ENCODE data around the gene MAPKAPK2. TPM values are rescaled to one million over a fixed set of nuclear protein-coding genes. Genes with fewer than 3 reads are reported as not detected.
"Not testable (repeated sequence)": the region's sequence is repeated elsewhere in the genome, so short reads cannot be mapped to it uniquely, and the experiment has no call there.

MAPKAPK2 gene
- total and polyA plus RNA-seq, 2 experiments from 2014 or later: 7.5 to 63.3 TPM

- Histone ChIP-seq H2AFZ (no peak overlapping the region), H3K4me3 (no peak overlapping the region), H3K4me2 (ENCODE audit: unreplicated experiment) (no peak overlapping the region), H3K79me2 (ENCODE audit: insufficient read depth) (no peaks in the 10 kb centered on the region), H3K4me1 (ENCODE audit: insufficient read depth) (no peaks in the 10 kb centered on the region), H3F3A (ENCODE audit: insufficient read depth) (no peaks in the 10 kb centered on the region), H4K20me1 (ENCODE audit: insufficient read depth) (no peaks in the 10 kb centered on the region), H3K27ac (no peak overlapping the region), H3K9me3 (ENCODE audit: low read depth) (no peaks in the 10 kb centered on the region), H3K36me3 (ENCODE audit: low read depth) (no peaks in the 10 kb centered on the region), H3K9me2 (ENCODE audit: insufficient read depth) (no peaks in the 10 kb centered on the region), H3K27me3 (replicated peaks; ENCODE audit: insufficient read depth) (no peaks in the 10 kb centered on the region; the same call in 1 of the 2 replicates), H3K9ac (no peak overlapping the region)
- 49 to 52% methylated on average over 7 of the region's 7 CpGs for WGBS, 2 experiments (ENCODE audit: low coverage in 1 of 2, low lambda C conversion rate in 2 of 2, missing lambda C conversion rate in 2 of 2)
- no peak for DNase-seq
- in situ Hi-C loops (cut with MboI): no loop called here
- TF ChIP-seq EZH2phosphoT487 (IDR thresholded peaks at IDR 0.05; ENCODE audit: insufficient read depth, low read depth) (no peak), EZH2 (IDR thresholded peaks at IDR 0.05; ENCODE audit: insufficient read depth, poor library complexity, severe bottlenecking) (no peak)
These were observed 93.3 kb downstream of the MAPKAPK2 start for GRCh38 chr1:206778031-206778430.

DNA sequence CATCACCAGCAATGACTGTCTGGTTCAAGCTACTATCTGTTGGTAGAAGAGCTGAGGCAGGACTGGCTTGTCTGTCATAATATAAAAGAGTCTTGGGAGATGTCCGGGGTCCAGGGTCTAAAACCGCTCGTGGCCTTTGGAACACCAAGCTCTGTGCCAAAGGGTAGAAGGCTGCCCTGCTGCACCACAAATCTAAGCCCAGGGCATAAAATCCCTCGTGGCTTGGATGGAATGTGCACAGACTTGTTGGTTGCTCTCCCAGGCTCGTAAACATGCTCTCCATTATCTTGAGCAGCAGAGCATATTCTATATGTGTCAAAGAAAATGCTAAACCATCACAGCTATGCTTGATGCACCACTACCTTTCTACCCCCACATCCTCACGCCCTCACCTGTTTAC is 94.2 kb downstream of the MAPKAPK2 start:
- H3K4me1 ChIP-seq (ENCODE audit: insufficient read depth); H3K79me2 ChIP-seq (ENCODE audit: insufficient read depth): not testable (repeated sequence)

GRCh38 chr1:206779638-206780037 is 94.9 kb downstream of the MAPKAPK2 start:
- Histone ChIP-seq H3K79me2 (ENCODE audit: insufficient read depth) (no peaks in the 10 kb centered on the region), H3K36me3 (ENCODE audit: low read depth) (no peaks in the 10 kb centered on the region), H3K9me3 (ENCODE audit: low read depth) (no peaks in the 10 kb centered on the region), H3K27ac (no peak overlapping the region), H3K4me2 (ENCODE audit: unreplicated experiment) (no peak overlapping the region), H3K27me3 (replicated peaks; ENCODE audit: insufficient read depth) (no peaks in the 10 kb centered on the region; the same call in 1 of the 2 replicates), H3K4me3 (no peak overlapping the region), H3K4me1 (ENCODE audit: insufficient read depth) (no peaks in the 10 kb centered on the region), H2AFZ (no peak overlapping the region), H3F3A (ENCODE audit: insufficient read depth) (no peaks in the 10 kb centered on the region), H3K9ac (no peak overlapping the region), H4K20me1 (ENCODE audit: insufficient read depth) (no peaks in the 10 kb centered on the region), H3K9me2 (ENCODE audit: insufficient read depth) (no peaks in the 10 kb centered on the region)
- in situ Hi-C loops (cut with MboI): no loop called here
- DNase-seq: no peak
- no peak for TF ChIP-seq EZH2phosphoT487 (IDR thresholded peaks at IDR 0.05; ENCODE audit: insufficient read depth, low read depth)
- TF ChIP-seq EZH2 (IDR thresholded peaks at IDR 0.05; ENCODE audit: insufficient read depth, poor library complexity, severe bottlenecking): no peak
- 86 to 88% methylated on average over 2 of the region's 2 CpGs for WGBS, 2 experiments (ENCODE audit: low coverage in 1 of 2, low lambda C conversion rate in 2 of 2, missing lambda C conversion rate in 2 of 2)

More for the DNA sequence above, 94.2 kb downstream of the MAPKAPK2 start:
- H2AFZ ChIP-seq; DNase-seq; H3K4me3 ChIP-seq; H3K27ac ChIP-seq; H4K20me1 ChIP-seq (ENCODE audit: insufficient read depth); H3K27me3 ChIP-seq (replicated peaks; ENCODE audit: insufficient read depth); H3F3A ChIP-seq (ENCODE audit: insufficient read depth); H3K9me3 ChIP-seq (ENCODE audit: low read depth); H3K9ac ChIP-seq; in situ Hi-C loops (cut with MboI); H3K36me3 ChIP-seq (ENCODE audit: low read depth); H3K4me2 ChIP-seq (ENCODE audit: unreplicated experiment); H3K9me2 ChIP-seq (ENCODE audit: insufficient read depth): not testable (repeated sequence)
- WGBS, 2 experiments (ENCODE audit: low coverage in 1 of 2, low lambda C conversion rate in 2 of 2, missing lambda C conversion rate in 2 of 2): 60 to 65% methylated on average over 6 of the region's 6 CpGs

GRCh38 chr1:206782448-206782847 is 97.7 kb downstream of the MAPKAPK2 start:
- in situ Hi-C loops (cut with MboI): no loop called here
- Histone ChIP-seq H2AFZ (no peak overlapping the region), H3K4me2 (ENCODE audit: unreplicated experiment) (no peak overlapping the region), H3F3A (ENCODE audit: insufficient read depth) (no peaks in the 10 kb centered on the region), H3K9ac (no peak overlapping the region), H4K20me1 (ENCODE audit: insufficient read depth) (no peaks in the 10 kb centered on the region), H3K27ac (no peak overlapping the region), H3K79me2 (ENCODE audit: insufficient read depth) (no peaks in the 10 kb centered on the region), H3K9me2 (ENCODE audit: insufficient read depth) (no peaks in the 10 kb centered on the region), H3K9me3 (ENCODE audit: low read depth) (no peaks in the 10 kb centered on the region), H3K4me1 (ENCODE audit: insufficient read depth) (no peaks in the 10 kb centered on the region), H3K27me3 (replicated peaks; ENCODE audit: insufficient read depth) (no peaks in the 10 kb centered on the region; the same call in 1 of the 2 replicates), H3K4me3 (no peak overlapping the region), H3K36me3 (ENCODE audit: low read depth) (no peaks in the 10 kb centered on the region)
- 95 to 100% methylated on average over 2 of the region's 2 CpGs for WGBS, 2 experiments (ENCODE audit: low coverage in 1 of 2, low lambda C conversion rate in 2 of 2, missing lambda C conversion rate in 2 of 2)
- no peak for DNase-seq
- TF ChIP-seq EZH2phosphoT487 (IDR thresholded peaks at IDR 0.05; ENCODE audit: insufficient read depth, low read depth) (no peak), EZH2 (IDR thresholded peaks at IDR 0.05; ENCODE audit: insufficient read depth, poor library complexity, severe bottlenecking) (no peak)

- TF ChIP-seq EZH2phosphoT487 (IDR thresholded peaks at IDR 0.05; ENCODE audit: insufficient read depth, low read depth): no peak
- no peak for TF ChIP-seq EZH2 (IDR thresholded peaks at IDR 0.05; ENCODE audit: insufficient read depth, poor library complexity, severe bottlenecking)
- Histone ChIP-seq H4K20me1 (ENCODE audit: insufficient read depth) (no peaks in the 10 kb centered on the region), H3K9me2 (ENCODE audit: insufficient read depth) (no peaks in the 10 kb centered on the region), H3K9me3 (ENCODE audit: low read depth) (no peaks in the 10 kb centered on the region), H3K9ac (no peak overlapping the region), H3K4me2 (ENCODE audit: unreplicated experiment) (no peak overlapping the region), H3K4me1 (ENCODE audit: insufficient read depth) (no peaks in the 10 kb centered on the region), H3K27ac (no peak overlapping the region), H2AFZ (no peak overlapping the region), H3K27me3 (replicated peaks; ENCODE audit: insufficient read depth) (no peaks in the 10 kb centered on the region), H3K4me3 (no peak overlapping the region), H3K79me2 (ENCODE audit: insufficient read depth) (no peaks in the 10 kb centered on the region), H3F3A (ENCODE audit: insufficient read depth) (no peaks in the 10 kb centered on the region), H3K36me3 (ENCODE audit: low read depth) (no peaks in the 10 kb centered on the region)
- 89% methylated on average over 7 of the region's 7 CpGs for WGBS, 2 experiments (ENCODE audit: low coverage in 1 of 2, low lambda C conversion rate in 2 of 2, missing lambda C conversion rate in 2 of 2)
- in situ Hi-C loops (cut with MboI): no loop called here
- DNase-seq: no peak
These were observed 98.8 kb downstream of the MAPKAPK2 start for GRCh38 chr1:206783506-206783905.

Small RNA genes within 50 kb of the gene (small RNA-seq; reads per million reads assigned to genes)
- gene RF00019 (ENCODE audit: low read depth, low replicate concordance): not detected

Other genes starting within 250 kb of the MAPKAPK2 start
- 12.5 and 17.7 TPM in 2 replicates for gene IKBKE, start 214.4 kb upstream of the MAPKAPK2 start, total RNA-seq (2014; rRNA removed; shearing (Covaris generic))
- 13.4 and 14.5 TPM in 2 replicates for gene IKBKE, start 214.4 kb upstream of the MAPKAPK2 start, polyA plus RNA-seq (2016; fragmentation: Nextera tagmentation; extraction: Ambion mirVana)
- 0.22 and 0.89 TPM in 2 replicates for gene RASSF5, start 177.4 kb upstream of the MAPKAPK2 start, total RNA-seq (2014; rRNA removed; shearing (Covaris generic))
- 0.28 and 0.48 TPM in 2 replicates for gene RASSF5, start 177.4 kb upstream of the MAPKAPK2 start, polyA plus RNA-seq (2016; fragmentation: Nextera tagmentation; extraction: Ambion mirVana)
- 46.7 and 53.4 TPM in 2 replicates for gene EIF2D, start 72.4 kb upstream of the MAPKAPK2 start, total RNA-seq (2014; rRNA removed; shearing (Covaris generic))
- 31.2 and 31.4 TPM in 2 replicates for gene EIF2D, start 72.4 kb upstream of the MAPKAPK2 start, polyA plus RNA-seq (2016; fragmentation: Nextera tagmentation; extraction: Ambion mirVana)
- gene DYRK3, start 49.4 kb upstream of the MAPKAPK2 start, total RNA-seq (2014; rRNA removed; shearing (Covaris generic)): 28.8 and 31.5 TPM in 2 replicates
- 16.9 and 18.2 TPM in 2 replicates for gene DYRK3, start 49.4 kb upstream of the MAPKAPK2 start, polyA plus RNA-seq (2016; fragmentation: Nextera tagmentation; extraction: Ambion mirVana)
- not detected in 2 replicates for gene IL19, start 85.9 kb downstream of the MAPKAPK2 start, total RNA-seq (2014; rRNA removed; shearing (Covaris generic))
- gene IL19, start 85.9 kb downstream of the MAPKAPK2 start, polyA plus RNA-seq (2016; fragmentation: Nextera tagmentation; extraction: Ambion mirVana): not detected in 2 replicates
- not detected in 2 replicates for gene IL10, start 87.6 kb downstream of the MAPKAPK2 start, total RNA-seq (2014; rRNA removed; shearing (Covaris generic))
- not detected in 2 replicates for gene IL10, start 87.6 kb downstream of the MAPKAPK2 start, polyA plus RNA-seq (2016; fragmentation: Nextera tagmentation; extraction: Ambion mirVana)
- gene IL20, start 180.7 kb downstream of the MAPKAPK2 start, total RNA-seq (2014; rRNA removed; shearing (Covaris generic)): 0.25 TPM in 1 of 2 replicates, not detected in the other
- not detected in 2 replicates for gene IL20, start 180.7 kb downstream of the MAPKAPK2 start, polyA plus RNA-seq (2016; fragmentation: Nextera tagmentation; extraction: Ambion mirVana)
- 2.4 TPM in 1 of 2 replicates, not detected in the other for gene IL24, start 212.5 kb downstream of the MAPKAPK2 start, total RNA-seq (2014; rRNA removed; shearing (Covaris generic))
- gene IL24, start 212.5 kb downstream of the MAPKAPK2 start, polyA plus RNA-seq (2016; fragmentation: Nextera tagmentation; extraction: Ambion mirVana): 0.49 and 0.52 TPM in 2 replicates
- 1.2 TPM in 1 of 2 replicates, not detected in the other for gene FCMR, start 237.0 kb downstream of the MAPKAPK2 start, total RNA-seq (2014; rRNA removed; shearing (Covaris generic))
- gene FCMR, start 237.0 kb downstream of the MAPKAPK2 start, polyA plus RNA-seq (2016; fragmentation: Nextera tagmentation; extraction: Ambion mirVana): 0.94 and 2.3 TPM in 2 replicates

All from GM23248 (cell line).